Erythroblast (primary cell): ENCODE results near the gene RNFT1.

Experiments used
- GATA1 ChIP-seq: IDR thresholded peaks from 2 replicates; pipeline ENCODE4 v1.6.1; 2011; ENCODE audit warnings: low read depth, mild to moderate bottlenecking, control low read depth, low read length, moderate library complexity
- POLR2A ChIP-seq: IDR thresholded peaks from 2 replicates; pipeline ENCODE4 v1.6.1; 2011; ENCODE audit warnings: mild to moderate bottlenecking, low read length

GRCh38 chr17:59972778-59973177, 8.2 kb upstream of the RNFT1 start:
- TF ChIP-seq POLR2A (no peak), GATA1 (no peak)
